ENCODE results near the gene RAI1.

The RAI1 gene

DNA sequence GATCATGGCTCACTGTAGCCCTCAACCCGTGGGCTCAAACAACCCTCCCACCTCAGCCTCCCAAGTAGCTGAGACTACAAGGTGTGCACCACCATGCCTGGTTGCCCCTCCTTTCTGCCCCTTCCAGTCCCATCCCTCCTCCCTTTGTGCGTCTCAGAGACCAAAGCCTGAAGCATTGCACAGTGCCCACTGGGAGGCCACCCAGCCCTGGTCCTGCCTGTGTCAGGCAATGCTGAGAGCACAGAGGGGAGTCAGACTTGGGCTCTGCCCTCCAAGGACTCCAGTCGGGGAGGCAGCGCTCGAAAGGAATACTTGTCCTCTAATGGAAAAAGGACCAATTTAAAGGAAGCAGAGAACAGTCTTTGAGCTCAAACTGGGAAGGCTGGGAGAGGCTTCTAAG lies 20.4 kb downstream of the RAI1 start:
- no peak for DNase-seq

DNA sequence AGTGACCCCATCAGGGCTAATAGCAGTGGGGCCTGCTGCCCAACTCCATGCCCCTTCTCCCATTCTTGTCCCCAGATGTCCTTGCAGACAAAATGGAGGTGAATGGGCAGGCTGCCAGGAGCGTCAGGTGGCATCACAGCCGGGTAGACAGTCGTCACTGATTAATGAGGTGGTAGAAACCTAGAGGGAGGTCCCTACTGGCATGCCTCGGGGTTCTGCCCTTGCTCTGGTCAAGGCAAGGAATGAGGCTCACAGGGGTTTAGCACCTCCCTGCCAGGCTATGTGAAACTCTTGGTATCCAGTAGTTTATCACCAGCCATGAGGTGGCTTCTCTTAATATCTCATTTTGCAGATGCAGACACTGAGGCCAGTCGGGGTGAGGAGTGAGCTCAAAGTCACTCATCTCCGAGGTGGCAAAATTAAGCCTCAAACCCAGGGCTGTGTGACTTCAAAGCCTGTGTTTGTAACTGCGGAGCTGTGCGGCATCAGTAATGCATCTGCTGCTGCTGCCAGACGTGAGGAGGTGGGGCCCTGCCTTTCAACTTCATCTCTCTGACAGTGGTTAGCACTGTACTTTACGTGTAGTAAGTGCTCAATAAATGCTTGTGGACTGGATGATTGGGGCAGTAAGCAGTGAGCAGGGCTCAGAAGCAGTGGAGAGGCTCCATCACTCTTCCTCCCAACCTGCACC lies 21.3 kb downstream of the RAI1 start:
- DNase-seq: no peak

DNA sequence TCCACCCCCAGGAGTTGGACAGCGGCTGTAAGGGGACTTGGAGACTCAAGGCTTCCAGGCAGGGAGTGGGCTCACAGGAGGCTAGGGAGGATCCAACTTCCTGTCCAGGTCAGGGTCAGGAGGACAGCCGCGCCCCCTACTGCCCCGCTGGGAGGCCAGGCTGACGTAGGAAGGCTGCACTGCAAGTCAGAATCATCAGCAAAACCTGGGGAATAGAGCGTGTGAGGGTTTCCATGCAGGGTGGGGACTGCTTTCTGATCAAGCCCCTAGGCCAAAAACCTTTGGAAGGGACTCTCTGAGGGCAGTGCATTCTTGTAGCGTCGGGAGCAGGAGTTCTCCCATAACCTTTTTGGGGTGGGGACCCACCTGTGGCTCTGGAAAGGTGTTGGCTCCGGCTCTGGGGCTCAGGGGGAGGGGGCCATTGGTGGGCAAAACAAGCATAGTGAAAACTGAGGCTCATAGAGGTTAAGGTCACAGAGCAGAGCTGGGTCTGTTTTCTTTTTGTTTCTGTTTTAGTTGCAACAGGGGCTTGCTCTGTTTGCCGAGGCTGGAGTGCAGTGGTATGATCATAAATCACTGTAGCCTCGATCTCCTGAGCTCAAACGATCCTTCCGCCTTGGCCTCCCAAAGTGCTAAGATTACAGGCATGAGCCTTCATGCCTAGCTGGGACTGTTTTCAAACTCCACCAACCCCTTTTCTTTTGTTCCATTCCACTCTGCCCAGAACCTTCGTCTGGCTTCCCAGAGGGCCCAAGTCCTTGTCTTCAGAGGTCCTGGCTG lies 22.1 kb downstream of the RAI1 start:
- no peak for DNase-seq

DNA sequence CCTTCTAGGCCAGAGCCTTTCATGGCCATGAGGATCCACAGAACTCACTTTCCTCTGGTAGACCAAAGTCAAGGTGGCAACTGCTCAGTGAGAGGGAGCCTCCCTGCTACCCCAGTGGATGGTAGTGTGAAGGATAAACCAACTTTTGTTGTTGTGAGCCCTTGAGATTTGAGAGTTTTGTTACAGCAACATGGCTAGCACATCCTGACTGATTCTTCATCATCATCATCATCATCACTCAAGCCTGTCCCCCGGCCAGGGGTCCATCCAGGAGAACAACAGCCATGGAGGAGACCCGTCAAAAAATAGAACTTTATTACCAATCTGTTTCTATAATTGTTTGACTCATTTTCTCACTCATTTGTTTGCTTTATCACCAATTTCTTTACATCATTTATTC lies 23.7 kb downstream of the RAI1 start:
- DNase-seq: no peak

DNA sequence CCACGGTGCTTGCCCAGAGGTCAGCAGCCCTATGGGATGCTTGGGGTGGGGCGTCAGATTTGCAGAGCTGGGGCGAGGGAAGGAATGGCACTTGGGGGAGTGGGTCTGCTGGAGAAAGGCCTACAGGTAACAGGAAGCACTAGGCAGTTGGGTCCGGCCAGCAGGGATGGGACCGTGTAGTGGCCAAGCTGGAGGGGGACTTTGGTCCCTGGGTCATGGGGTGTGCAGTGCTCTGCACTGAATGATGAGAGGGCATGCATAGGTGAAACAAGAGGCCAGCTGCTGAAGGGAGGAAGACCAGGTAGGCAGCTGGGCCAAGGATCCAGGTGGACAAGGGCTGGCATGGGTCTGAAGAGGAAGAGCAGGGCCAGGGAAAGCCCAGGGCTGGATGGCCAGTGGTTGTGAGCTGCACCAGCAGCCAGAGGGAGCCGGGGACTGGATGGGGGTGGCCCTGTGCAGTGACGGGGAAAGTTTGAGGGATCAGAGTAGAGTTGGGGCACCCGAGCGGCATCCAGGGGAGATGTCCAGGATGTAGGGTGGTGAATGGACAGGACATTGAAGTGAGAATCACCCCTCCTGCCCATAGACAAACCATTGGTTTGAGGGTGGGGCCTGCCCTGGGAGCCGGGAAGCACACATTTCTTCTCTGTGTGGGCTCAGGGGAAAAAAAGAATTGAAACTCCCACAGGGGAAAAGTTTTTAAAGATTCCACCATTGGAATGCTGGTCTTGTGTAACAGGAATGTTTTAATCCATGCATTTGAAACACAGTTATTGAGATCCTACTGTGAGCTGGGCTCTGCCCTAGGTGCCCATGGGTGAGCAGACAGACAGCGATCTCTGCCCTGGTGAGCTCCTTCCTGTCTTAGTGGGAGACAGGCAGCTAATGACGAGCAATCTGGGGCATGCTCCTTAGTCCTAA lies 25.1 kb downstream of the RAI1 start:
- no peak for DNase-seq

GRCh38 chr17:17708295-17708694 lies 27.0 kb downstream of the RAI1 start:
- DNase-seq: no peak

DNA sequence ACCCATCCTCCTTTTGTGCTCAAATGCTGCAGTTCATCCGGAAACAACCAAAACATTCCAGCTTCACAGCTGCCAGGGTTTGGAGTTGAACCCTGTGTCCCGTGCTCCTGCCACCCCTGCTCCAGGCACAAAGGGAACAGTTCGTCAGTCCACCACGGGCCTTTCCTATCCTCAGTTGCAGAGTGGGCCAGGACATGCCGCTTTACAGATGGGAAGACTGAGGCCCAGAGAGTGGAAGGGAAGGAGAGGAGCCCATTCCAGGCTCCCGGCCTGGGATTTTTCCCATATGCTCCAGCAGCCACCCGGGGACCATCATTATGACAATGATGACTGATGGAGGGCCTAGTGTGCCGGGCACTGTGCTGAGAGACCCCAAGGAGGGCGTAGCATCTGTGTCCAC lies 27.6 kb downstream of the RAI1 start:
- DNase-seq: no peak

GRCh38 chr17:17709815-17710321 lies 28.6 kb downstream of the RAI1 start:
- DNase-seq: no peak

GRCh38 chr17:17710355-17710727 lies 29.1 kb downstream of the RAI1 start:
- no peak for DNase-seq

GRCh38 chr17:17710728-17711541 lies 29.7 kb downstream of the RAI1 start:
- no peak for DNase-seq

DNA sequence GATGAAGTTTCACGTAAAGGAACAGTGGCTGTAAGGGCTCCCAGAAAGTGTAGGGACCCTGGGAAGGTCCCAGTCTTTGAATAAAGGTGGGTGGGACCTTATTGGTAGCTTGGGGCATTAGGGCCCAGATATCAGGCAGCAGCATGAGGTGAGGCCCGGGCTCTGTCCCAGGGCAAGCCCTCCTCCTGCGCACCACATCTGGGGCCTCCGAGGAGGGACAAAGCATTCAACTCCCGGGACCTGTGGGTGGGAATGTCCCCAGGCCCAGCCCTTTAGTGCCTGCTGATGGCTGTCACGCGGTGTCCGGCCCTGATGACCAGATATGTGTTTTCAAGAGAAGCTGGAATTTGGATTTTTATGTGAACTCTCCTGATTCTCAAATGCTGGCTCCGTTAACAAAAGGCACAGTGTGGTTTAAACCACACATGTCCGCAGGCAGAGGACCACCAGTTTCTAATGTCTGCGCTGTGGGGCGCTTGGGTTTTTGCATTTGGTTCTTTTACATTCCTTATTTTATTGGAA lies 30.4 kb downstream of the RAI1 start:
- DNase-seq: no peak

GRCh38 chr17:17712268-17712924 lies 31.1 kb downstream of the RAI1 start:
- DNase-seq: peak; percentile 67

DNA sequence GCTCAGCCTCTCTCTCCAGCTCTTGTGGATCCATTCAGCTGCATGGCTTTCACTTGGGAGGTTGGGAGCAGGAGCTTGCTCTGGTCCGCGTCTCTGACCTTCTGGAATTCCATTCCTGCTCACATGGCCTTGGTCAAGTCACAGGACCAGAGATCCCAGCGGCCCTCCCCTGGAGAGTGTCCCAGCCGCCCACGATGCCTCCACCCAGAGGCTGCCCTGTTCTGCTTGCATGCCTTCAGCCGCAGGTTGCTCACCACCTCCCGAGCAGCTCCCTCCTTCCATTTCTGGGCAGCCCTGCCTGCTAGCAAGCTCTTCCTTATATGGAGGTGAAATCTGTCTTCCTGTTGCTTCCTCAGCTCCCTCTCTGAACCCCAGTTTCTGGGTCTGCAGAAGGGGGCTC lies 32.6 kb downstream of the RAI1 start:
- DNase-seq: no peak

GRCh38 chr17:17714261-17714866 lies 33.1 kb downstream of the RAI1 start:
- no peak for DNase-seq

GRCh38 chr17:17714879-17715278 lies 33.6 kb downstream of the RAI1 start:
- no peak for DNase-seq

DNA sequence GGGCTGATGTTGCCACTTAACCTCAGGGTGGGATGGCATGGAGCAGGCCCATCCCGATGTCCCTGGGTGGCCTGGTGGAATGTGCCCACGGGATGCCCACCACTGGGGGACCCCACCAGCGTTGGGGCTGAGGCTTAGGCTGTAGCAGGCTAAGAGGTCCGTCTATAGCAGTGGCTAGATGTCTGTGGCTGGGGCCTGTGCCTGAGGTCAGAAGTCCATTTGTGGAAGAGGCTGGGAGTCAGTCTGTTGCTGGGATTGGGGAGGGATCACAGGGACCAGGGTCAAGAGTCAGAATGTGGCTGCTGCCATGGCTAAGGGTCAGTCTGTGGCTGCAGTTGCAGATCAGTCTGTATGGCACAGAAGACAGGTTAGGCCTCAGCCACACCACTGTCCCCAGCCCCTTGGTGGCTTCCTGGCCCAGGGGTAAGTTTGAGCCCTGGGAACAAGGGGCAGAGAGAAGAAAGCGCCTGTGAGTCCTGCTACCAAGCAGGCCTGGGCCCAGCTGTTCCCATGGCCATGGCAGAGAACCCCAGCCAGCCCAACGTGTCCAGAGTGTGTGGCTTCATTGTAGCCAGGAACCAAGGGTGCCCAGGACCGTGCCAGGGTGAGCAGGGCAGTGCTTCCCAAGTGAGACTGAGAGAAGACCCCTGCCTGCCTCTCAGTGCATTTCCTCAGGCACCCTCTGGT lies 35.7 kb downstream of the RAI1 start:
- DNase-seq: no peak

- DNase-seq: no peak
Measured at GRCh38 chr17:17718251-17718650, 37.0 kb downstream of the RAI1 start.

GRCh38 chr17:17719199-17719940 lies 38.1 kb downstream of the RAI1 start:
- no peak for DNase-seq

DNA sequence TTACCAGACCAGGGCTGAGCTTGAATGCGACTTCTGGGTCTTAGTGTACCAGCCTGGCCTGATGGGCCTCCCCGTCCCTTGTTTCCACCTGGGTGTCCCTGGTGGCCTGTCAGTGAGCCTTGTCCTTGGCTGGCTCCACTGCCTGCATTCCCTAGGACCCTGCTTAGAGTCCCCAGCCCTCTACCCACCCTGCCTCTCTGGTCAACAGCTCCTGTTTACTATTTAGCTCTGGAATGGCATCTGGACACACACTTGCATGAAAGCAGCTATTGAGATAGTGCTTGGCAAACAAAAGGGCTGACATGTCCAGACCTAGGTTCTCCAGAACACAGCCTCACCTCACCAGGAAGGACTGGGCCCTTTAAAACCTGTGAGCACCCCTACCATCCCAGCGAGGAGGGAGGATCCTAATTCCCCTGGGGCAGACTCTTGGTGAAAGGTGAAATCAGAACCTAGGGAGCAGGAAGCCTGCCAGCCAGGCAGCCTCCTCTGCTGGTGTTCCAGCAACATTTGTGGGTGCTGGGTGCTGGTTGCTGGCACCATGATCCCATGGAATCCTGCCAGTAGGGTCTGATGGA lies 38.8 kb downstream of the RAI1 start:
- no peak for DNase-seq
